Nephron (organoid): ENCODE data around the gene ITGA1.
"Not testable (repeated sequence)": the region's sequence is repeated elsewhere in the genome, so short reads cannot be mapped to it uniquely, and the experiment has no call there.

Experiments
- H3K27ac Mint-ChIP-seq, 3 experiments: 2 replicates each; pipeline ENCODE4 v1.8.0; 2020; ENCODE audit warnings: mixed read lengths in 3 of 3, mild to moderate bottlenecking in 2 of 3, moderate library complexity in 1 of 3
- H3K27me3 Mint-ChIP-seq: 2 replicates; pipeline ENCODE4 v1.8.0; 2021; ENCODE audit warnings: low read depth, mild to moderate bottlenecking, moderate library complexity, mixed read lengths
- H3K36me3 Mint-ChIP-seq: 2 replicates; pipeline ENCODE4 v1.8.0; 2020; ENCODE audit warnings: low read depth, mixed read lengths
- H3K4me1 Mint-ChIP-seq: 2 replicates; pipeline ENCODE4 v1.8.0; 2020; ENCODE audit warnings: mixed read lengths
- H3K4me3 Mint-ChIP-seq, 3 experiments: 2 replicates each; pipeline ENCODE4 v1.8.0; 2020; ENCODE audit warnings: mild to moderate bottlenecking in 3 of 3, mixed read lengths in 3 of 3, moderate library complexity in 2 of 3
- H3K9me3 Mint-ChIP-seq: 2 replicates; pipeline ENCODE4 v1.8.0; 2020; ENCODE audit warnings: mixed read lengths
- TF ChIP-seq, protein P1 (sequence below), 3 experiments: fragments of 200-600 bp; sonication (generic); IDR thresholded peaks; one replicate each; pipeline ENCODE4 v1.5.0; 2021; ENCODE audit warnings: antibody characterized with exemption in 3 of 3; ENCODE audit not compliant: unreplicated experiment in 3 of 3

ITGA1 gene

DNA sequence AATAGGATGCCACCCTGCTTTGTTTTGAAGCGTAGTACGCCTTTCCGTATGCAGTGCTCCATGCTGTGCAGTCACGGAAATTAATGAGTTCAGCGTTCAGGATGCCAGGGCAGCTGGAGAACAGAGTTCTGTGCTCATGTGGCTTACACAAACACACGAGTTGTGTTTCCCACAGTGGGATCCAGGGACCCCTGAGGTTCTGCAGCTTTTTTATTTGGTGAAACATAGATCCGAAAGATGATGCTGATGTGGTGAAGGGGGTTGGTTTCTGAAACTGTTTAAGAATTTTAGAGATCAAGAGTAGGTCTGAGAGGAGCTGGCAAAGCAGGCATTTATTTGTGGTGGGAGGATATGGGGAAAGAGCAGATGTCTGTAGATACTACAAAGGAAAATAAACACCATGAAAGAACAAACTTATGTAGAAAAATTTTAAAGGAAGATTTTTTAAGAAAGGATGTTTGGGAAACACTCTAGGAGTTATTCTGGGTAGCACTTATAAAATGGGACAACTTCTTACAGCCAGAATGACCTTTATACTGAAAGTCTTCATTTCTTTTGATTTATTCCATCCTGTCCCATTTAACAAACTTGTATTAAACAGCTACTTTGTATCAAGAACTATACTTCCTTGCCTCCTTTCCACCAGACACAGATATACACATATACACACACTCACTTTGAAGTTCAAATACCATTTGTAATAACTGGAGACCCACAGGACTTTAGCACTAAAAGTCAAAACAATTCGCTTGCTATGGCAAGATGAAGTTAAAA, 52.7 kb downstream of the ITGA1 start:
- H3K9me3 Mint-ChIP-seq: no peaks in the 10 kb centered on the region
- H3K4me3 Mint-ChIP-seq: peak overlapping the region; percentile 35 to 62 (median 46)
- H3K4me1 Mint-ChIP-seq: peaks cover 48% of the 10 kb centered on the region
- H3K27me3 Mint-ChIP-seq: no peaks in the 10 kb centered on the region
- peak overlapping the region; percentile 94 to 98 (median 97) for H3K27ac Mint-ChIP-seq
- TF ChIP-seq, protein P1, sequence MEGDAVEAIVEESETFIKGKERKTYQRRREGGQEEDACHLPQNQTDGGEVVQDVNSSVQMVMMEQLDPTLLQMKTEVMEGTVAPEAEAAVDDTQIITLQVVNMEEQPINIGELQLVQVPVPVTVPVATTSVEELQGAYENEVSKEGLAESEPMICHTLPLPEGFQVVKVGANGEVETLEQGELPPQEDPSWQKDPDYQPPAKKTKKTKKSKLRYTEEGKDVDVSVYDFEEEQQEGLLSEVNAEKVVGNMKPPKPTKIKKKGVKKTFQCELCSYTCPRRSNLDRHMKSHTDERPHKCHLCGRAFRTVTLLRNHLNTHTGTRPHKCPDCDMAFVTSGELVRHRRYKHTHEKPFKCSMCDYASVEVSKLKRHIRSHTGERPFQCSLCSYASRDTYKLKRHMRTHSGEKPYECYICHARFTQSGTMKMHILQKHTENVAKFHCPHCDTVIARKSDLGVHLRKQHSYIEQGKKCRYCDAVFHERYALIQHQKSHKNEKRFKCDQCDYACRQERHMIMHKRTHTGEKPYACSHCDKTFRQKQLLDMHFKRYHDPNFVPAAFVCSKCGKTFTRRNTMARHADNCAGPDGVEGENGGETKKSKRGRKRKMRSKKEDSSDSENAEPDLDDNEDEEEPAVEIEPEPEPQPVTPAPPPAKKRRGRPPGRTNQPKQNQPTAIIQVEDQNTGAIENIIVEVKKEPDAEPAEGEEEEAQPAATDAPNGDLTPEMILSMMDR (IDR thresholded peaks at IDR 0.05; ENCODE audit: unreplicated experiment in 3 of 3): no peak
- H3K36me3 Mint-ChIP-seq: no peaks in the 10 kb centered on the region

DNA sequence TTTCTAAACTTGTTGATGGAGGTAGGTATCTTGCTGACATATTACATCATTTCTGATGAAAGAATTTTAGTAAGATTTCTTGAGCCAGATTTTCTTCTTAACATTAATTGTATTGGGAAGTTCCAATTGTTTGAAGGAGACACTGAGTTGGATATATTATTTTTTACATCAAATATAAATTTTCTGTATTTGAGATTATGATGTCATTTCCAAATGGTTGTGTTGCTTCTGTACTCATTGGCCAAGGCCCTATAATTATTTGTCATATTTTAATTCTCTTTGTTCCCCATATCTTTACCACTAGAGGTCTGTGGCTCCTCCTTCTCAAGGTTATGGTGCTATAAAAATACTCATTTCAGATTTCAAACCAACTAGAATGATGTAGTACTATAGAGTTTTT, 53.4 kb downstream of the ITGA1 start:
- peak overlapping the region; percentile 94 to 98 (median 97) for H3K27ac Mint-ChIP-seq
- H3K4me3 Mint-ChIP-seq: peak overlapping the region in 1 of 3 experiments; percentile 17
- H3K36me3 Mint-ChIP-seq: no peaks in the 10 kb centered on the region
- TF ChIP-seq, protein P1 (IDR thresholded peaks at IDR 0.05; ENCODE audit: unreplicated experiment in 3 of 3): no peak
- H3K27me3 Mint-ChIP-seq: no peaks in the 10 kb centered on the region
- H3K9me3 Mint-ChIP-seq: no peaks in the 10 kb centered on the region
- H3K4me1 Mint-ChIP-seq: peaks cover 53% of the 10 kb centered on the region

DNA sequence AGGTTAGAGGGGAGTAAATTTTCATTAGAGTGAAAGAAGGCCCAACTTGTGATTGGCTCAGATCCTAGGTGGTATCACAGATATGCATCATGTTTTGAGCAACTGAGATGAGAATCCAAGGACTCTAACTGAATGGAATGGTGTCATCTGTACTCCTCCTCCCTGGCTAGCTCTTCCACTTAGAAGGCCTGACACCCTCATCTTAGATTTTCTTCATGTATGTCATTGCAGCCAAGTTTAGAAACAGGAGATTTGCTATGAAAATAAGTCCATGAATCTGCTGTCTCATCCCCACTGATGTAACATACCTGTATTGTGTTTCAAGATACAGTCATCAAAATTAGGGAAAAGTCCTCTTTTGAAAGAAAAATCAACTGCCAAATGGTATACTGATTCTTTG, 54.4 kb downstream of the ITGA1 start:
- no peak overlapping the region for H3K4me3 Mint-ChIP-seq
- H3K27ac Mint-ChIP-seq: peak overlapping the region in 2 of 3 experiments; percentile 94 to 98
- TF ChIP-seq, protein P1 (IDR thresholded peaks at IDR 0.05; ENCODE audit: unreplicated experiment in 3 of 3): no peak

DNA sequence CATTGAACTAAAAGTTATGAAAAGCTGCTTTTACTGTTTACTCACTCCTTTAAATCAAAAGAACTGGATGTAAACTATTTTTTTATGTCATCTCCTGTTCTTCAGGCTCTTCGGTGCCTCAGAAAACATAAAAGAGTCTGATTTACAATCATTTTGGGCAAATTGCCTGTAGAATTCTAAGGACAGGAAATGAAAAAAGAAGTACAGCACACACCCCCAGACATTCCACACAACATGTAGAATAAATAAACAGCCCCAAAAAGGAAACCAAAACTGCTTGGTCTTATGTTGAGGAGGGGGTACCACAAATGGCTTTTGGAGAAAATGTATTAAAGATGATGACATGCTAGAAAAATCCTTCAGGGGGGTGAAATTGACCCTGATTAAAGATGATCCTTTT, 57.2 kb downstream of the ITGA1 start:
- H3K27me3 Mint-ChIP-seq: no peaks in the 10 kb centered on the region
- peak overlapping the region in 1 of 3 experiments; percentile 30 for H3K4me3 Mint-ChIP-seq
- no peaks in the 10 kb centered on the region for H3K9me3 Mint-ChIP-seq
- H3K27ac Mint-ChIP-seq: peak overlapping the region; percentile 71 to 91 (median 86)
- TF ChIP-seq, protein P1 (IDR thresholded peaks at IDR 0.05; ENCODE audit: unreplicated experiment in 3 of 3): no peak
- H3K36me3 Mint-ChIP-seq: no peaks in the 10 kb centered on the region
- peaks cover 44% of the 10 kb centered on the region for H3K4me1 Mint-ChIP-seq

More for the DNA sequence above, 54.4 kb downstream of the ITGA1 start:
- H3K36me3 Mint-ChIP-seq: no peaks in the 10 kb centered on the region
- H3K4me1 Mint-ChIP-seq: peaks cover 59% of the 10 kb centered on the region
- H3K9me3 Mint-ChIP-seq: no peaks in the 10 kb centered on the region
- H3K27me3 Mint-ChIP-seq: no peaks in the 10 kb centered on the region

DNA sequence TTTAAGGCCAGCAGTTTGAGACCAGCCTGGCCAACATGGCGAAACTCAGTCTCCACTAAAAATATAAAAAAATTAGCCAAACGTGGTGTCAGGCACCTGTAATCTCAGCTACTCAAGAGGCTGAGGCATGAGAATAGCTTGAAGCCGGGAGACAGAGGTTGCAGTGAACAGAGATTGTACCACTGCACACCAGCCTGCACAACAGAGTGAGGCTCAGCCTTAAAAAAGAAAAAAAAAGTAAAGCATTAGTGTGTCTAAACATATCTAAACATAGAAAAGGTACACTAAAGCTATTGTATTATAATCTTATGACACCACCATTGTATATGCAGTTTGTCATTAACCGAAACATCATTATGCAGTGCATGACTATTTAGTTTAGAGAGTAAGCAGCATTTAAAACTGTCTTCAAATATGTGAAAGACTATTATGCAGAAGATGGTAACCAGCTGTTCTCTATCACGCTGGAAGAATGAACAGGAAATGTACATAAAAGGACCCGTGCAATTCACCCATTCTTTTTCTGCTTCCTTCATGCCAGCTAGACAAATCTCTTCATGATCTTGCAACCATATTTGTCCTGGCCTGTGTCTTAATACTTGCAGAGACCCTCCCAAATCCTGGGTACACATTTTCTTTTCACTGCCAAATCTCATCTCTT, 58.6 kb downstream of the ITGA1 start:
- TF ChIP-seq, protein P1 (IDR thresholded peaks at IDR 0.05; ENCODE audit: unreplicated experiment in 3 of 3): no peak

DNA sequence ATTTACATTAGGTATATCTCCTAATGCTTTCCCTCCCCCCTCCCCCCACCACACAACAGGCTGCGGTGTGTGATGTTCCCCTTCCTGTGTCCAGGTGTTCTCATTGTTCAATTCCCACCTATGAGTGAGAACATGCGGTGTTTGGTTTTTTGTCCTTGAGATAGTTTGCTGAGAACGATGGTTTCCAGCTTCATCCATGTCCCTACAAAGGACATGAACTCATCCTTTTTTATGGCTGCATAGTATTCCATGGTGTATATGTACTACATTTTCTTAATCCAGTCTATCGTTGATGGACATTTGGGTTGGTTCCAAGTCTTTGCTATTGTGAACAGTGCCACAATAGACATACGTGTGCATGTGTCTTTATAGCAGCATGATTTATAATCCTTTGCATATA, 61.0 kb downstream of the ITGA1 start:
- H3K36me3 Mint-ChIP-seq, H3K9me3 Mint-ChIP-seq, H3K4me3 Mint-ChIP-seq, H3K27me3 Mint-ChIP-seq, H3K27ac Mint-ChIP-seq: not testable (repeated sequence)
- peaks cover 35% of the 10 kb centered on the region for H3K4me1 Mint-ChIP-seq

More for the DNA sequence above, 58.6 kb downstream of the ITGA1 start:
- H3K27ac Mint-ChIP-seq: peak overlapping the region; percentile 71 to 92 (median 86)
- peaks cover 32% of the 10 kb centered on the region for H3K4me1 Mint-ChIP-seq
- no peaks in the 10 kb centered on the region for H3K9me3 Mint-ChIP-seq
- no peaks in the 10 kb centered on the region for H3K36me3 Mint-ChIP-seq
- H3K27me3 Mint-ChIP-seq: no peaks in the 10 kb centered on the region
- no peak overlapping the region for H3K4me3 Mint-ChIP-seq
